Mammary epithelial cell (primary cell): ENCODE results near the gene NR2E1.

Source experiments
- EZH2 ChIP-seq: IDR thresholded peaks from 2 replicates; pipeline ENCODE4 v1.6.1; 2012; ENCODE audit warnings: low read length, inconsistent platforms, borderline replicate concordance
- TF ChIP-seq, protein P1 (sequence below), 2 donors: IDR thresholded peaks in 1 of 2; conservative IDR thresholded peaks in 1 of 2; 2 replicates each; pipeline ENCODE4 v1.5.1; 2011 to 2012; ENCODE audit warnings: inconsistent platforms in 2 of 2, low read length in 2 of 2, mild to moderate bottlenecking in 2 of 2, control low read depth in 1 of 2, low read depth in 1 of 2; ENCODE audit not compliant: insufficient read depth in 1 of 2; ENCODE audit errors: extremely low read depth in 1 of 2

- TF ChIP-seq, protein P1, sequence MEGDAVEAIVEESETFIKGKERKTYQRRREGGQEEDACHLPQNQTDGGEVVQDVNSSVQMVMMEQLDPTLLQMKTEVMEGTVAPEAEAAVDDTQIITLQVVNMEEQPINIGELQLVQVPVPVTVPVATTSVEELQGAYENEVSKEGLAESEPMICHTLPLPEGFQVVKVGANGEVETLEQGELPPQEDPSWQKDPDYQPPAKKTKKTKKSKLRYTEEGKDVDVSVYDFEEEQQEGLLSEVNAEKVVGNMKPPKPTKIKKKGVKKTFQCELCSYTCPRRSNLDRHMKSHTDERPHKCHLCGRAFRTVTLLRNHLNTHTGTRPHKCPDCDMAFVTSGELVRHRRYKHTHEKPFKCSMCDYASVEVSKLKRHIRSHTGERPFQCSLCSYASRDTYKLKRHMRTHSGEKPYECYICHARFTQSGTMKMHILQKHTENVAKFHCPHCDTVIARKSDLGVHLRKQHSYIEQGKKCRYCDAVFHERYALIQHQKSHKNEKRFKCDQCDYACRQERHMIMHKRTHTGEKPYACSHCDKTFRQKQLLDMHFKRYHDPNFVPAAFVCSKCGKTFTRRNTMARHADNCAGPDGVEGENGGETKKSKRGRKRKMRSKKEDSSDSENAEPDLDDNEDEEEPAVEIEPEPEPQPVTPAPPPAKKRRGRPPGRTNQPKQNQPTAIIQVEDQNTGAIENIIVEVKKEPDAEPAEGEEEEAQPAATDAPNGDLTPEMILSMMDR (conservative IDR thresholded peaks at IDR 0.05 in 1 of 2, IDR thresholded peaks at IDR 0.05 in 1 of 2; ENCODE audit: extremely low read depth in 1 of 2, insufficient read depth in 1 of 2, low read depth in 1 of 2, low read length in 2 of 2) = no peak
- TF ChIP-seq EZH2 = no peak
These were observed 15.0 kb downstream of the NR2E1 start for GRCh38 chr6:108180776-108181175.
